Neural progenitor cell (in vitro differentiated cells): ENCODE measurements around the gene FBN2. TPM values are rescaled to one million over a fixed set of nuclear protein-coding genes. Genes with fewer than 3 reads are reported as not detected.

Experiments
- DNase-seq: peaks from one replicate; pipeline ENCODE4 v3.0.0-alpha.2; 2016; ENCODE audit warnings: low spot score
- H2AFZ ChIP-seq: fragments of 200-600 bp; sonication (generic); replicated peaks from 2 replicates; pipeline ENCODE4 v1.6.1; 2016; ENCODE audit warnings: antibody characterized with exemption
- H3F3A ChIP-seq: fragments of 200-600 bp; sonication (generic); 2 replicates; pipeline ENCODE4 v1.6.1; 2016; ENCODE audit warnings: antibody characterized with exemption, low read depth
- H3K27ac ChIP-seq: fragments of 200-600 bp; sonication (generic); 2 replicates; pipeline ENCODE4 v1.5.1; 2016; ENCODE audit warnings: mild to moderate bottlenecking
- H3K27me3 ChIP-seq: fragments of 200-600 bp; sonication (generic); 2 replicates; pipeline ENCODE4 v1.6.1; 2016; ENCODE audit warnings: mild to moderate bottlenecking, moderate library complexity
- H3K36me3 ChIP-seq: fragments of 200-600 bp; sonication (generic); 2 replicates; pipeline ENCODE4 v1.5.1; 2016
- H3K4me1 ChIP-seq: fragments of 200-600 bp; sonication (generic); 2 replicates; pipeline ENCODE4 v1.6.1; 2016; ENCODE audit warnings: mixed run types
- H3K4me2 ChIP-seq: fragments of 200-600 bp; sonication (generic); 2 replicates; pipeline ENCODE4 v1.6.1; 2016
- H3K4me3 ChIP-seq: fragments of 200-600 bp; sonication (generic); 2 replicates; pipeline ENCODE4 v1.5.1; 2016
- H3K79me2 ChIP-seq: fragments of 200-600 bp; sonication (generic); 2 replicates; pipeline ENCODE4 v1.6.1; 2016; ENCODE audit warnings: low read depth
- H3K9ac ChIP-seq: fragments of 200-600 bp; sonication (generic); 2 replicates; pipeline ENCODE4 v1.6.1; 2016
- H3K9me3 ChIP-seq: fragments of 200-600 bp; sonication (generic); 2 replicates; pipeline ENCODE4 v1.5.1; 2016; ENCODE audit warnings: low read depth
- H4K20me1 ChIP-seq: fragments of 200-600 bp; sonication (generic); 2 replicates; pipeline ENCODE4 v1.6.1; 2016; ENCODE audit warnings: low read depth
- H3K27ac Mint-ChIP-seq: 3 replicates; pipeline ENCODE4 v1.8.0; 2021; ENCODE audit warnings: mixed read lengths
- H3K27me3 Mint-ChIP-seq: 2 replicates; pipeline ENCODE4 v1.8.0; 2022; ENCODE audit warnings: low read depth, mild to moderate bottlenecking, inconsistent platforms, moderate library complexity, mixed read lengths; ENCODE audit not compliant: insufficient read depth
- H3K36me3 Mint-ChIP-seq: 3 replicates; pipeline ENCODE4 v1.8.0; 2021; ENCODE audit warnings: mixed read lengths
- H3K4me1 Mint-ChIP-seq: 3 replicates; pipeline ENCODE4 v1.8.0; 2021; ENCODE audit warnings: mixed read lengths
- H3K4me3 Mint-ChIP-seq: 3 replicates; pipeline ENCODE4 v1.8.0; 2021; ENCODE audit warnings: mild to moderate bottlenecking, moderate library complexity, mixed read lengths
- H3K9me3 Mint-ChIP-seq: 3 replicates; pipeline ENCODE4 v1.8.0; 2020; ENCODE audit warnings: mixed read lengths
- CTCF ChIP-seq: fragments of 200-600 bp; sonication (generic); IDR thresholded peaks from 2 replicates; pipeline ENCODE4 v1.5.1; 2017; ENCODE audit warnings: antibody characterized with exemption, mild to moderate bottlenecking
- EZH2 ChIP-seq: fragments of 200-600 bp; sonication (generic); IDR thresholded peaks from 2 replicates; pipeline ENCODE4 v1.6.1; 2017; ENCODE audit warnings: antibody characterized with exemption, mild to moderate bottlenecking, moderate library complexity
- EZH2phosphoT487 ChIP-seq: fragments of 200-600 bp; sonication (generic); IDR thresholded peaks from 2 replicates; pipeline ENCODE4 v1.6.1; 2017; ENCODE audit warnings: antibody characterized with exemption
- total RNA-seq: library from RNA; depleted of rRNA; stranded (reverse); fragments of >200 nt; gene quantifications from 2 replicates; pipeline ENCODE4 v1.2.3, GENCODE V29; 2015; ENCODE audit warnings: low replicate concordance

Gene FBN2
- total RNA-seq, 1 donor from 2014 or later = 88.1 TPM

GRCh38 chr5:128355961-128356360 lies 182.1 kb downstream of the FBN2 start:
- peaks cover 18% of the 10 kb centered on the region for H3K36me3 Mint-ChIP-seq
- peaks cover 25% of the 10 kb centered on the region for H3K4me1 Mint-ChIP-seq
- DNase-seq = no peak
- no peak for TF ChIP-seq CTCF
- TF ChIP-seq EZH2 = no peak
- TF ChIP-seq EZH2phosphoT487 = no peak
- Histone ChIP-seq H3K9ac (no peak overlapping the region), H3K27ac (no peak overlapping the region), H3K4me1 (peaks cover 27% of the 10 kb centered on the region), H3K27me3 (no peaks in the 10 kb centered on the region), H3K79me2 (no peaks in the 10 kb centered on the region), H4K20me1 (no peaks in the 10 kb centered on the region), H3K36me3 (no peaks in the 10 kb centered on the region), H3F3A (peaks cover 19% of the 10 kb centered on the region), H3K4me3 (no peak overlapping the region), H3K4me2 (no peak overlapping the region), H3K9me3 (no peaks in the 10 kb centered on the region), H2AFZ (no peak overlapping the region)
- H3K27ac Mint-ChIP-seq = no peak overlapping the region
- H3K4me3 Mint-ChIP-seq = no peak overlapping the region
- no peaks in the 10 kb centered on the region for H3K27me3 Mint-ChIP-seq
- H3K9me3 Mint-ChIP-seq = no peaks in the 10 kb centered on the region

- Mint-ChIP-seq H3K36me3 (peaks cover 23% of the 10 kb centered on the region), H3K9me3 (no peaks in the 10 kb centered on the region), H3K27me3 (no peaks in the 10 kb centered on the region), H3K27ac (no peak overlapping the region), H3K4me1 (peaks cover 7% of the 10 kb centered on the region), H3K4me3 (no peak overlapping the region)
- Histone ChIP-seq H2AFZ (no peak overlapping the region), H3K27ac (no peak overlapping the region), H3K9ac (no peak overlapping the region), H4K20me1 (no peaks in the 10 kb centered on the region), H3K79me2 (no peaks in the 10 kb centered on the region), H3F3A (no peaks in the 10 kb centered on the region), H3K27me3 (no peaks in the 10 kb centered on the region), H3K36me3 (no peaks in the 10 kb centered on the region), H3K4me3 (no peak overlapping the region), H3K4me2 (no peak overlapping the region), H3K9me3 (no peaks in the 10 kb centered on the region), H3K4me1 (peaks cover 3% of the 10 kb centered on the region)
- no peak for DNase-seq
- TF ChIP-seq CTCF (no peak), EZH2phosphoT487 (no peak), EZH2 (no peak)
These were observed 184.5 kb downstream of the FBN2 start for GRCh38 chr5:128353441-128354107.

GRCh38 chr5:128350705-128351104 lies 187.3 kb downstream of the FBN2 start:
- Mint-ChIP-seq H3K9me3 (no peaks in the 10 kb centered on the region), H3K36me3 (peaks cover 25% of the 10 kb centered on the region), H3K4me1 (peaks cover 7% of the 10 kb centered on the region), H3K27me3 (no peaks in the 10 kb centered on the region), H3K4me3 (no peak overlapping the region), H3K27ac (no peak overlapping the region)
- H3K9me3 ChIP-seq = no peaks in the 10 kb centered on the region
- no peaks in the 10 kb centered on the region for H3K27me3 ChIP-seq
- no peaks in the 10 kb centered on the region for H4K20me1 ChIP-seq
- H3F3A ChIP-seq = no peaks in the 10 kb centered on the region
- no peak overlapping the region for H3K9ac ChIP-seq
- no peak for DNase-seq
- TF ChIP-seq EZH2phosphoT487 (no peak), EZH2 (no peak), CTCF (no peak)
- no peak overlapping the region for H2AFZ ChIP-seq
- peaks cover 2% of the 10 kb centered on the region for H3K36me3 ChIP-seq
- H3K4me3 ChIP-seq = no peak overlapping the region
- H3K27ac ChIP-seq = no peak overlapping the region
- no peaks in the 10 kb centered on the region for H3K79me2 ChIP-seq
- no peaks in the 10 kb centered on the region for H3K4me1 ChIP-seq
- no peak overlapping the region for H3K4me2 ChIP-seq
